ENCODE results near the gene PKHD1.

GRCh38 chr6:51648236-51648635 is 439.2 kb downstream of the PKHD1 start:
- TF ChIP-seq ZFP3 (CRISPR knock-in tag; IDR thresholded peaks at IDR 0.05) (no peak), ESRRG (CRISPR knock-in tag; IDR thresholded peaks at IDR 0.05) (no peak), PATZ1 (CRISPR knock-in tag; IDR thresholded peaks at IDR 0.05; ENCODE audit: borderline replicate concordance) (no peak), SNAI2 (CRISPR knock-in tag; IDR thresholded peaks at IDR 0.05) (no peak), ARNTL (CRISPR knock-in tag; IDR thresholded peaks at IDR 0.05; ENCODE audit: borderline replicate concordance, low read depth) (no peak), ZNF70 (CRISPR knock-in tag; IDR thresholded peaks at IDR 0.05) (no peak), TCF4 (CRISPR knock-in tag; IDR thresholded peaks at IDR 0.05; ENCODE audit: borderline replicate concordance) (no peak), ZC3H10 (CRISPR knock-in tag; IDR thresholded peaks at IDR 0.05) (no peak), TOX (CRISPR knock-in tag; IDR thresholded peaks at IDR 0.05; ENCODE audit: borderline replicate concordance) (no peak)
- TF ChIP-seq, protein P1, sequence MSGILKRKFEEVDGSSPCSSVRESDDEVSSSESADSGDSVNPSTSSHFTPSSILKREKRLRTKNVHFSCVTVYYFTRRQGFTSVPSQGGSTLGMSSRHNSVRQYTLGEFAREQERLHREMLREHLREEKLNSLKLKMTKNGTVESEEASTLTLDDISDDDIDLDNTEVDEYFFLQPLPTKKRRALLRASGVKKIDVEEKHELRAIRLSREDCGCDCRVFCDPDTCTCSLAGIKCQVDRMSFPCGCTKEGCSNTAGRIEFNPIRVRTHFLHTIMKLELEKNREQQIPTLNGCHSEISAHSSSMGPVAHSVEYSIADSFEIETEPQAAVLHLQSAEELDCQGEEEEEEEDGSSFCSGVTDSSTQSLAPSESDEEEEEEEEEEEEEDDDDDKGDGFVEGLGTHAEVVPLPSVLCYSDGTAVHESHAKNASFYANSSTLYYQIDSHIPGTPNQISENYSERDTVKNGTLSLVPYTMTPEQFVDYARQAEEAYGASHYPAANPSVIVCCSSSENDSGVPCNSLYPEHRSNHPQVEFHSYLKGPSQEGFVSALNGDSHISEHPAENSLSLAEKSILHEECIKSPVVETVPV (CRISPR knock-in tag; IDR thresholded peaks at IDR 0.05) = no peak
- TF ChIP-seq, protein P2, sequence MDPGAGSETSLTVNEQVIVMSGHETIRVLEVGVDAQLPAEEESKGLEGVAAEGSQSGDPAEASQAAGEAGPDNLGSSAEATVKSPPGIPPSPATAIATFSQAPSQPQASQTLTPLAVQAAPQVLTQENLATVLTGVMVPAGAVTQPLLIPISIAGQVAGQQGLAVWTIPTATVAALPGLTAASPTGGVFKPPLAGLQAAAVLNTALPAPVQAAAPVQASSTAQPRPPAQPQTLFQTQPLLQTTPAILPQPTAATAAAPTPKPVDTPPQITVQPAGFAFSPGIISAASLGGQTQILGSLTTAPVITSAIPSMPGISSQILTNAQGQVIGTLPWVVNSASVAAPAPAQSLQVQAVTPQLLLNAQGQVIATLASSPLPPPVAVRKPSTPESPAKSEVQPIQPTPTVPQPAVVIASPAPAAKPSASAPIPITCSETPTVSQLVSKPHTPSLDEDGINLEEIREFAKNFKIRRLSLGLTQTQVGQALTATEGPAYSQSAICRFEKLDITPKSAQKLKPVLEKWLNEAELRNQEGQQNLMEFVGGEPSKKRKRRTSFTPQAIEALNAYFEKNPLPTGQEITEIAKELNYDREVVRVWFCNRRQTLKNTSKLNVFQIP (CRISPR knock-in tag; IDR thresholded peaks at IDR 0.05; ENCODE audit: borderline replicate concordance, low read depth) = no peak
- TF ChIP-seq, protein P3, sequence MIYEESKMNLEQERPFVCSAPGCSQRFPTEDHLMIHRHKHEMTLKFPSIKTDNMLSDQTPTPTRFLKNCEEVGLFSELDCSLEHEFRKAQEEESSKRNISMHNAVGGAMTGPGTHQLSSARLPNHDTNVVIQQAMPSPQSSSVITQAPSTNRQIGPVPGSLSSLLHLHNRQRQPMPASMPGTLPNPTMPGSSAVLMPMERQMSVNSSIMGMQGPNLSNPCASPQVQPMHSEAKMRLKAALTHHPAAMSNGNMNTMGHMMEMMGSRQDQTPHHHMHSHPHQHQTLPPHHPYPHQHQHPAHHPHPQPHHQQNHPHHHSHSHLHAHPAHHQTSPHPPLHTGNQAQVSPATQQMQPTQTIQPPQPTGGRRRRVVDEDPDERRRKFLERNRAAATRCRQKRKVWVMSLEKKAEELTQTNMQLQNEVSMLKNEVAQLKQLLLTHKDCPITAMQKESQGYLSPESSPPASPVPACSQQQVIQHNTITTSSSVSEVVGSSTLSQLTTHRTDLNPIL (CRISPR knock-in tag; IDR thresholded peaks at IDR 0.05; ENCODE audit: low read depth) = no peak
